Upper lobe of left lung (tissue), 4 donors: ENCODE results near the gene USP37.

Source experiments
- EP300 ChIP-seq, 4 donors: sonication (generic); formaldehyde crosslinking; IDR thresholded peaks; one replicate each; pipeline ENCODE4 v1.5.1; 2017; ENCODE audit warnings: antibody characterized with exemption in 4 of 4, control low read depth in 2 of 4
- POLR2A ChIP-seq, 4 donors: fragments of 450-650 bp; IDR thresholded peaks; one replicate each; pipeline ENCODE4 v1.5.1; 2016 to 2017; ENCODE audit warnings: antibody characterized with exemption in 4 of 4, mild to moderate bottlenecking in 2 of 4
- POLR2AphosphoS5 ChIP-seq, 2 donors: sonication (generic); formaldehyde crosslinking; IDR thresholded peaks; one replicate each; pipeline ENCODE4 v1.5.1; 2017; ENCODE audit warnings: antibody characterized with exemption in 2 of 2
- TF ChIP-seq, protein P1 (sequence below), 6 experiments: fragments of 450-650 bp in 4 of 6; fragments of 200-600 bp in 2 of 6; sonication (generic) in 2 of 6; IDR thresholded peaks; one replicate each; pipeline ENCODE4 v1.5.1; 2016 to 2019; ENCODE audit warnings: antibody characterized with exemption in 6 of 6

- TF ChIP-seq, protein P1, sequence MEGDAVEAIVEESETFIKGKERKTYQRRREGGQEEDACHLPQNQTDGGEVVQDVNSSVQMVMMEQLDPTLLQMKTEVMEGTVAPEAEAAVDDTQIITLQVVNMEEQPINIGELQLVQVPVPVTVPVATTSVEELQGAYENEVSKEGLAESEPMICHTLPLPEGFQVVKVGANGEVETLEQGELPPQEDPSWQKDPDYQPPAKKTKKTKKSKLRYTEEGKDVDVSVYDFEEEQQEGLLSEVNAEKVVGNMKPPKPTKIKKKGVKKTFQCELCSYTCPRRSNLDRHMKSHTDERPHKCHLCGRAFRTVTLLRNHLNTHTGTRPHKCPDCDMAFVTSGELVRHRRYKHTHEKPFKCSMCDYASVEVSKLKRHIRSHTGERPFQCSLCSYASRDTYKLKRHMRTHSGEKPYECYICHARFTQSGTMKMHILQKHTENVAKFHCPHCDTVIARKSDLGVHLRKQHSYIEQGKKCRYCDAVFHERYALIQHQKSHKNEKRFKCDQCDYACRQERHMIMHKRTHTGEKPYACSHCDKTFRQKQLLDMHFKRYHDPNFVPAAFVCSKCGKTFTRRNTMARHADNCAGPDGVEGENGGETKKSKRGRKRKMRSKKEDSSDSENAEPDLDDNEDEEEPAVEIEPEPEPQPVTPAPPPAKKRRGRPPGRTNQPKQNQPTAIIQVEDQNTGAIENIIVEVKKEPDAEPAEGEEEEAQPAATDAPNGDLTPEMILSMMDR (IDR thresholded peaks at IDR 0.05), result no peak
- no peak for TF ChIP-seq POLR2AphosphoS5 (IDR thresholded peaks at IDR 0.05)
- no peak for TF ChIP-seq EP300 (IDR thresholded peaks at IDR 0.05)
- TF ChIP-seq POLR2A (IDR thresholded peaks at IDR 0.05), result no peak
Observed at GRCh38 chr2:218523651-218524050, 44.5 kb downstream of the USP37 start.
